WTC11 (cell line): ENCODE data around the gene MTM1. TPM values are rescaled to one million over a fixed set of nuclear protein-coding genes. Genes with fewer than 3 reads are reported as not detected.

Experiments used
- ATAC-seq: fragments of 200-7000 bp; cut with Tn5 transposase; 2 replicates; pipeline ENCODE4 v1.10.0; 2021; ENCODE audit warnings: mild to moderate bottlenecking, moderate library complexity
- CTCF ChIA-PET: fragments of 300-600 bp; sonication (Branson Sonifier 250); formaldehyde crosslinking; loops from one replicate; lab custom pipeline; 2021; ENCODE audit warnings: antibody characterized with exemption; lab: Charles Lee
- POLR2A ChIA-PET: fragments of 350-600 bp; sonication (Branson Sonifier 250); formaldehyde crosslinking; loops from one replicate; lab custom pipeline; 2021; ENCODE audit warnings: antibody characterized with exemption; lab: Charles Lee
- DNase-seq: peaks from one replicate; pipeline ENCODE4 v3.0.0; 2021; ENCODE audit warnings: low spot score
- H3K27ac Mint-ChIP-seq: 2 replicates; pipeline ENCODE4 v1.8.0; 2021; ENCODE audit warnings: mixed read lengths
- H3K27me3 Mint-ChIP-seq: 2 replicates; pipeline ENCODE4 v1.8.0; 2021; ENCODE audit warnings: low read depth, mild to moderate bottlenecking, moderate library complexity, mixed read lengths
- H3K36me3 Mint-ChIP-seq: 2 replicates; pipeline ENCODE4 v1.8.0; 2021; ENCODE audit warnings: mixed read lengths
- H3K4me1 Mint-ChIP-seq: 2 replicates; pipeline ENCODE4 v1.8.0; 2022; ENCODE audit warnings: mixed read lengths
- H3K4me3 Mint-ChIP-seq: 2 replicates; pipeline ENCODE4 v1.8.0; 2021; ENCODE audit warnings: mild to moderate bottlenecking, moderate library complexity, mixed read lengths
- H3K9me3 Mint-ChIP-seq: 2 replicates; pipeline ENCODE4 v1.8.0; 2021; ENCODE audit warnings: mixed read lengths
- AFF4 ChIP-seq: sonication (generic); formaldehyde crosslinking; IDR thresholded peaks from 2 replicates; pipeline ENCODE4 v1.8.1; 2023; ENCODE audit warnings: mild to moderate bottlenecking, missing genetic modification reagents, borderline replicate concordance
- ATF1 ChIP-seq: sonication (generic); formaldehyde crosslinking; IDR thresholded peaks from 2 replicates; pipeline ENCODE4 v1.8.1; 2023; ENCODE audit warnings: mild to moderate bottlenecking, moderate library complexity, missing genetic modification reagents
- ATF2 ChIP-seq: sonication (generic); formaldehyde crosslinking; IDR thresholded peaks from 2 replicates; pipeline ENCODE4 v1.8.1; 2022; ENCODE audit warnings: low read depth, missing genetic modification reagents, borderline replicate concordance
- CREB1 ChIP-seq: sonication (generic); formaldehyde crosslinking; IDR thresholded peaks from 2 replicates; pipeline ENCODE4 v1.8.0; 2023; ENCODE audit warnings: mild to moderate bottlenecking, missing genetic modification reagents
- E2F1 ChIP-seq: sonication (generic); formaldehyde crosslinking; IDR thresholded peaks from 2 replicates; pipeline ENCODE4 v1.8.0; 2022; ENCODE audit warnings: mild to moderate bottlenecking, missing genetic modification reagents
- JUN ChIP-seq: sonication (generic); formaldehyde crosslinking; IDR thresholded peaks from 2 replicates; pipeline ENCODE4 v1.8.0; 2023; ENCODE audit warnings: mild to moderate bottlenecking, missing genetic modification reagents
- MAX ChIP-seq: sonication (generic); formaldehyde crosslinking; IDR thresholded peaks from 2 replicates; pipeline ENCODE4 v1.8.0; 2022; ENCODE audit warnings: mild to moderate bottlenecking, missing genetic modification reagents
- NFYB ChIP-seq: sonication (generic); formaldehyde crosslinking; conservative IDR thresholded peaks from 2 replicates; pipeline ENCODE4 v1.8.0; 2022; ENCODE audit warnings: low read depth, missing genetic modification reagents
- RELA ChIP-seq: sonication (generic); formaldehyde crosslinking; IDR thresholded peaks from 2 replicates; pipeline ENCODE4 v1.8.1; 2022; ENCODE audit warnings: missing genetic modification reagents, mild to moderate bottlenecking, borderline replicate concordance
- TEAD4 ChIP-seq: sonication (generic); formaldehyde crosslinking; IDR thresholded peaks from 2 replicates; pipeline ENCODE4 v1.8.0; 2022; ENCODE audit warnings: mild to moderate bottlenecking, missing genetic modification reagents
- TP53 ChIP-seq: sonication (generic); formaldehyde crosslinking; IDR thresholded peaks from 2 replicates; pipeline ENCODE4 v1.8.1; 2023; ENCODE audit warnings: mild to moderate bottlenecking, missing genetic modification reagents
- ZBTB43 ChIP-seq: sonication (generic); formaldehyde crosslinking; IDR thresholded peaks from 2 replicates; pipeline ENCODE4 v1.8.1; 2023; ENCODE audit warnings: mild to moderate bottlenecking, missing genetic modification reagents
- ZNF121 ChIP-seq: sonication (generic); formaldehyde crosslinking; IDR thresholded peaks from 2 replicates; pipeline ENCODE4 v1.8.0; 2023; ENCODE audit warnings: missing genetic modification reagents
- ZNF281 ChIP-seq: sonication (generic); formaldehyde crosslinking; IDR thresholded peaks from 2 replicates; pipeline ENCODE4 v1.8.0; 2023; ENCODE audit warnings: mild to moderate bottlenecking, missing genetic modification reagents
- ZNF317 ChIP-seq: sonication (generic); formaldehyde crosslinking; IDR thresholded peaks from 2 replicates; pipeline ENCODE4 v1.8.1; 2023; ENCODE audit warnings: low read depth, mild to moderate bottlenecking, moderate library complexity, missing genetic modification reagents, borderline replicate concordance
- ZNF396 ChIP-seq: fragments of 250-450 bp; sonication (Bioruptor Pico); IDR thresholded peaks from 2 replicates; pipeline ENCODE4 v1.8.0; 2021; ENCODE audit warnings: mild to moderate bottlenecking, moderate library complexity, borderline replicate concordance
- ZNF416 ChIP-seq: fragments of 250-450 bp; sonication (Bioruptor Pico); IDR thresholded peaks from 2 replicates; pipeline ENCODE4 v1.9.0; 2021; ENCODE audit warnings: mild to moderate bottlenecking, inconsistent platforms
- ZNF671 ChIP-seq: fragments of 250-450 bp; sonication (Bioruptor Pico); IDR thresholded peaks from 2 replicates; pipeline ENCODE4 v1.8.0; 2021; ENCODE audit warnings: mild to moderate bottlenecking
- total RNA-seq: library from RNA; stranded (reverse); gene quantifications from 3 replicates; pipeline ENCODE4 v1.2.3, GENCODE V29; 2021

Gene MTM1
- total RNA-seq, 1 experiment from 2014 or later: 10.4 TPM

- TF ChIP-seq E2F1 (CRISPR knock-in tag): no peak
- TF ChIP-seq NFYB: no peak
Measured at GRCh38 chrX:150697641-150698040, 129.2 kb downstream of the MTM1 start (continued).

GRCh38 chrX:150698981-150699380, 130.6 kb downstream of the MTM1 start:
- no peak for ATAC-seq
- CTCF ChIA-PET: interaction anchor here (1.5 kb wide), 1 partner anchor 15 kb away, joined by 4 read pairs; no protein-coding TSS in a partner anchor
- no peak overlapping the region for H3K27ac Mint-ChIP-seq

GRCh38 chrX:150700107-150700506, 131.7 kb downstream of the MTM1 start:
- no peak for DNase-seq
- H3K9me3 Mint-ChIP-seq: no peaks in the 10 kb centered on the region
- H3K36me3 Mint-ChIP-seq: peaks cover 5% of the 10 kb centered on the region; the same call in 1 of the 2 replicates
- TF ChIP-seq CREB1 (CRISPR knock-in tag) (no peak), ZNF416 (no peak), AFF4 (no peak), MAX (CRISPR knock-in tag) (no peak), ATF2 (CRISPR knock-in tag) (no peak), ZNF671 (no peak), ZBTB43 (no peak), ZNF281 (CRISPR knock-in tag) (no peak)
- H3K4me1 Mint-ChIP-seq: peaks cover 9% of the 10 kb centered on the region
- H3K4me3 Mint-ChIP-seq: no peak overlapping the region
- H3K27me3 Mint-ChIP-seq: no peaks in the 10 kb centered on the region
- POLR2A ChIA-PET: no interaction called here
- CTCF ChIA-PET: interaction anchor here (1.5 kb wide), 1 partner anchor 17 kb away, joined by 4 read pairs; no protein-coding TSS in a partner anchor
- H3K27ac Mint-ChIP-seq: no peak overlapping the region
- no peak for ATAC-seq

More at GRCh38 chrX:150698981-150699380, 130.6 kb downstream of the MTM1 start:
- H3K36me3 Mint-ChIP-seq: no peaks in the 10 kb centered on the region
- POLR2A ChIA-PET: no interaction called here
- DNase-seq: no peak
- H3K4me1 Mint-ChIP-seq: peaks cover 8% of the 10 kb centered on the region; the same call in 1 of the 2 replicates
- H3K27me3 Mint-ChIP-seq: no peaks in the 10 kb centered on the region
- H3K9me3 Mint-ChIP-seq: no peaks in the 10 kb centered on the region
- no peak for TF ChIP-seq ATF1 (CRISPR knock-in tag)
- TF ChIP-seq ZNF396 (CRISPR knock-in tag): no peak
- no peak for TF ChIP-seq TEAD4 (CRISPR knock-in tag)
- no peak for TF ChIP-seq TP53
- no peak for TF ChIP-seq ZNF121 (CRISPR knock-in tag)
- TF ChIP-seq ZNF317 (CRISPR knock-in tag): no peak
- no peak for TF ChIP-seq RELA (CRISPR knock-in tag)
- TF ChIP-seq JUN (CRISPR knock-in tag): no peak
- no peak overlapping the region for H3K4me3 Mint-ChIP-seq
